Activated CD8-positive, alpha-beta memory T cell treated with anti-CD3 and anti-CD28 coated beads, Interleukin-2, amount 50 U/mL, for 1 hour (primary cell): ENCODE measurements around the gene LDAH.

Experiments
- DNase-seq: peaks from one replicate; pipeline ENCODE4 v3.0.0-alpha.2; 2020; ENCODE audit errors: extremely low read depth

LDAH gene

DNA sequence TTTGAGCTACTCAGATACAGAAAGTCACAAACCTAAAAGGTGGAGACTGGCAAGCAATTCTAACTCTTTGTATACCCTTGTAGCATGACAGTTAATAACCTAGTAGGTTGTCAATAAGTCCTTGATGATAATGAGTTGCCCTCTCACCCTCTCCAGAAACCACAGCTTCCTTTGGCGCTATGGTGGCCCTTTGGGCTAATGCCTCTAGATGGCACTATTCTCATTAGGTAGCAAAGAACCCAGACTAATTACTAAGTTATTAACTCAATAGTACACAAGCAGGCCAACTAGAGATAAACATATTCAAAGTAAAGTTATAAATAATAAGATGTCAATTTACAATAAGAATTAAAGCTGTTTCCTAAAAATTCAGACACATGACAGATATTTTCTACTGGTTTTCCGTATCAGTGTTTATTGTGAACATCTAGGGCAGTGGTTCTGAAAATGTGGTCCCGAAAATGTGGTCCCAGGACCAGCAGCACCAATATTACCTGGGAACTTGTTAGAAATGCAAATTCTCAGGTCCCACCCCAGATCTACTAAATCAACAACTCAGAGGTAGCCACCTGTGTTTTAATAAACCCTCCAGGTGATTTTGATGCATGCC is 41.1 kb downstream of the LDAH start:
- no peak for DNase-seq

DNA sequence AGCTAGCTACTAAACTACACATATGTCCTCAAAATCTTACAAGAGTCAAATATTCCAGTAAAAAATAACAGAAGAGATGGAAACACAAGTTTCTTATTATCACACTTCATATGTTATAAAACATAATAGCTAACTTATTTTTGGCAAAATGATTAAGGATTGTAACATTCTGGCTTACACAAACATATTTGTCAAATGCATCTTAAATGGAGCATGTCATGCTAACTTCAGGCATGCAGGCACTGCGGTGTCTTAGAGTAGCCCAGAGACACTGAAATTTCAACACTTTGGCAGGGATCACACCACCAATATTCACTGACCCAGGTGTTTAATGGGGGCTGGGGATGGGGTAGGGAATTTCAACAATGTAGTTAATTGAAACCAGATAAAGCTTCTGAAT is 51.6 kb downstream of the LDAH start:
- DNase-seq = no peak

DNA sequence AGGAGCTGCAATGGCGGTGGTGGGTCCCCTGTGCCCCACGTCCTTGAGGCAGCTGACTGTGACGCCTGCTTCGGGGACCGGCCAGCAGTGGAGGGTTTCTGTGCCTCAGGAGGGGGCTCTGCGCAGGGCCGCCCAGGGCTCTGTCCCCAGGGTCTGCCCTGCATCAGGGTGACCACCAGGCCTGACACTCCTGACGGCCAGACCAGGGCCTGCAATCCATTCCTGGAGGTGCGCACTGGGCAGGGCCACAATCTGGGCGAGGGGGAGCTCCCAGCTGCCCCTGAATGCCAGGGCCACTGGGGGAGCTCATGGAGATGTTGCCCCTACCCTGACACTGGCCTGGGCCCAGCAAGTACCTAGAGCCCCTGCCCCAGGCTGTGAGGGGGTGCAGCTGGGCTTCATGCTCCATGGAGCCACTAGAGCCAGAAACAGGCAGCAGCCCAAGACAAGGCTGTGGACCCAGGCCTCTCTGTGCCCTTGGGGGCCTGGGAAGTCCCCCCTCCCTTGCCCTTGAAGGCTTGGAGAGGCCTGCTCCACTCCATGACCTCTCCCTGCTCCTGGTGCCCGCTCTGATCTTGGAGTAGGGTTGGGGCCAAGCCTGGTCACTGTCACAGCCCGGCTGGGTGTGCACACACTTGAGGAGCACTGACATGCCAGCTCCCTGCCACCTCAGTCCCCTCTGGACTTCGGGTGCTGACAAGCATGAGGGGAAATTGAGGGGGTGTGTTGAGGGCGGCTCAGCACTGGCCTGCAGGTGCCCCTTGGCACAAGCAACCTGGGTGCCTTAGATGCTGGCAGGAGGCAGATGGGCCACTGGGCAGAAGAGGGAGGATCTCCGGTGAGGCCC is 55.9 kb downstream of the LDAH start:
- DNase-seq = no peak

DNA sequence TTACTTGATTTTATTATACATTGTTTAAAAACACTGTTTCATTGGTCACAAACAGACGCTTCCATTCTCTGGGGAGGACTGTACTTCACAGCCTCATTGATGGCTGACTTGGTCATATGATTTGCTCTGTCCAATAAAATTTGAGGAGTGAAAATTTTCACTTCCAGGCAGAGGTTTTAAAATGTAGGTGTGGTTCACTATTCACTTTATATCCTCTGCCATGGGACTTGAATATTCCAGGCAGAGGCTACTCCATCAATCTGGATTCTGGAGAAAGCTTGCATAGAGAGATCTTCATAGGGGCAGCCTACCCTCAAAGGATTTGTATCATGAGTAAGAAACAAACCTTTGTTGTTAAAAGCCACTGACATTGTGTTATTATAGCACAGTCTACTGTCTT is 56.7 kb downstream of the LDAH start:
- no peak for DNase-seq

DNA sequence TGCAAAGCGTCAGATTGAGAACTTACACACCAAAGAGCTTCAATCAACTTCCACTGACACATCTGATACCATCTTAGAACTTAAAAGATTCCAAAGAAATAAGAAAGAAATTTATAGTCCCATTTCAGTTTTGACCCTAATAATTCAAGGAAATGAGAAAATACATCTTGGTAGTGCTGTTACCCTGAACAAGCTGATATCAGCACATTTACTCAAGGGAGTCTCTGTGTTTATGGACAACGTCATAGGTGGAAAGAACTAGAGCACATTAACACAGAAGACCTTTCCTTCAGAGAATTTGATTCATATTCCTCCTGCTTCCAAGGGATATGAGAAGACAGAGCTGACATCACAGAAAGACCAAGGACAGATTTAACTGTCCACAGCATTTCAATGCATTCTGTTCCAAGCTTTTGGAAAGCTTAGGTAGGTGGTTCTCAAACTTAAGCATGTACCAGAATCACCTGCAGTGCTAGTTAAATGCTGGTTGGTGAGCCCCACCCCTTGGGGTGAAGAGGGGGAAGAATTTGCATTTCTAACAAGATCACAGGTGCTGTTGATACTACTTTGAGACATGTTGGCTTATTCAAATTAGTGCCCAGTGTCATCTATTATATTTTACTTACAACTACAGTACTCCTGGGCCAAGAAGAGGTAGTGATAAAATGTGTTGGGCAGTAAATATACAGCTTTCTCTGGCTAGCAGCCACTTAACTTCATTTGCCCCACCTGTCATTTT is 59.8 kb downstream of the LDAH start:
- no peak for DNase-seq

DNA sequence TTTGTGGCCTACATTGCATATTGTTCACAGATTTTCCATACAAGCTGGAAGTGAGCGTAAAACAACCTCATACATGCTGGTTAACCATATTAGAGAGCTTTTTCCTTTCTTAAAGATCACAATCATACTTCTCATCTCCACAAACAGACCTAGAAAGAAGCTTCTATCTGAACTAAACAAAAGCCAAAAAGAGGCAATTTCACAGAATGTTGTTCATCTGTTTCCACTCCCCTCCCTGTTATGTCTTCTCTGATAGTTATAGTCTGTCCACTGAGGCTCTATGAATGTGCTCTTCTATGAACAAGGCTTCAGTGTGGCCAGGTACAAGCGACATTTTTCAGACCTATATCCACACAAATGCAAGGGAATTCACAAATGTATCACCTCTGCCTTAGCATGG is 63.4 kb downstream of the LDAH start:
- DNase-seq = no peak

DNA sequence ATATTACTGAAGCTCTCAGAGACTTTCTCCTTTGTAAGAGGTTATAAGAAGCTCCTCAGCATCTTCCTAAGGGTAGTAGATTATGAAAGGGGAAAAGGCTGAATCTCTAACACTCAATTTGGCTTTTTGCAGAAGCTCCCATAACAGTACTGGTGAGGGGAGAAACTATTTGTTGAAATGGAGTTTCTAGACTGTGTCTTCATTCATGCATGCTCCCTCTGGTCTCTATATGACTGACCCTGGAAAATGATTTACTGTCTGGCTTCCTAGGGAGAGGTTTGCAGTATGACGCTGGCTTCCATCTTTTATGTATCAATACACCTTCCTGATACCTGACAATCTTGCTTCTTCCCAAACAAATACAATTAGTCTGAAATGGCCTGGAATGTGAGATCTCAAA is 63.9 kb downstream of the LDAH start:
- DNase-seq = no peak

DNA sequence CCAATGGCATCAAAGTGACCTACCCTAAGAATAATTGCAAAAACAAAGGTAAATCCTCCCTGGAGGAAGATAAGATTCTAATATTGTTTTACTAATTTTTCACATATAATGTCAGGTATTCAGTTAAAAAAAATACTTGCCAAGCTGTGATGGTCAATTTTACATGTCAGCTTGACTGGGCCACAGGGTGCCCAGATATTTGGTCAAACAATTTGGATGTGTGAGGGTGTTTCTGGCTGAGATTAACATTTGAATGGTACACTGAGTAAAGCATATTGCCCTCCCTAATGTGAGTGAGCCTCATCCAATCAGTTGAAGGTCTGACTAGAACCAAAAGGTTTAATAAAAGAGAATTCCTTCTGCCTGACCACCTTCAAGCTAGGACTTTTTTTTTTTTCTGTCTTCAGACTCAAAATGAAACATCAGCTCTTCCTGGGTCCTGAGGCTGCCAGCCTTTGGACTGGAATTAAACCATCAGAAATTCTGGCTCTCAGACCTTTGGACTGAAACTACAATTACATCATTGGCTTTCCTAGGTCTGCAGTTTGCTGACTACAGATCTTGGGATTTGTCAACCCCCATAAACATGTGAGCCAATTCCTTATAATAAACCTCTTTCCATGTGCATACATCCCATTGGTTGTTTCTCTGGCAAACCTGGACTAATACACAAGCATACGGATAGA is 65.4 kb downstream of the LDAH start:
- DNase-seq = no peak

DNA sequence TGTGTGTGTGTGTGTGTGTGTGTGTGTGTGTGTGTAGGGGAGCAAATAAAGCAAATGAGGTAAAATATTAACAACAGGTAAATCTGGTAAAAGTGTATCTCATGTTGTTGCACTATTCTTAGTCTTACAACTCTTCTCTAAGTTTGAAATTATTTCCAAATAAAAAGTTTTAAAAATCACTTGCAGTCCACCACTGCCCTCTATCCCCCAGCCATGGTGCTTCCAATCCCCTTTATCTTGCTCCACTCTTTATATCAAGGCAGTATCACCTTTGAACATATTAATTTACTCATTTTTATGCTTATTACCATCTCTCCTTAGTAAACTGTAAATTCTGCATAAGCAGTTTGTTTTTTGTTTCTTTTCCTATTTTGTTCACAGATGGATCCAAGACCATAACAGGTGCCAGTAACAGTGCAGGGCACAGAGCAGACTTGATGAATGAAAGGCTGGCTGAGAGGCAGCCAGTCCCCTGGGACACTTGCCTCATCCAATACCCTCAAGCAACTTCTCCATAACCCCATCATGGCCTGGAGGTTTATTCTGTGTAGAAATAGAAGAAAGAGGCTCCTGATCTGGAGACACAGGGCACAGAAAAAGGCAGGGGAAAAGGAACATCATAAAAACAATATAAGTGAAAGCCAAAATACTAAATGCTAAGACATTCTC is 67.6 kb downstream of the LDAH start:
- no peak for DNase-seq

DNA sequence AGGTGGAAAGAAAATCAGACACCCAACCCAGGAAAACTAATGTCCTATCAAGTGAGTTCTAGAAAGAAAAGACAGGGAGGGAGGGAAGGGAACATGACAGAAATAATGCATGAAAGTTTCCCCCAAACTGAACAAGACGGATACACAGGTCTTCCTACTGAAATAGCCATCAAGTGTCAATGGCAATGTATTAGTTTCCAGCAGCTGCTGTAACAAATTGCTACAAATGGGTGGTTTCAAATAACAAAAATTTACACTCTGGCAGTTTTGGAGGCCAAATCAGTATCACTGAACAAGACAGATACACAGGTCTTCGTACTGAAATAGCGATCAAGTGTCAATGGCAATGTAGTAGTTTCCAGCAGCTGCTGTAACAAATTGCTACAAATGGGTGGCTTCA is 70.6 kb downstream of the LDAH start:
- DNase-seq = no peak

DNA sequence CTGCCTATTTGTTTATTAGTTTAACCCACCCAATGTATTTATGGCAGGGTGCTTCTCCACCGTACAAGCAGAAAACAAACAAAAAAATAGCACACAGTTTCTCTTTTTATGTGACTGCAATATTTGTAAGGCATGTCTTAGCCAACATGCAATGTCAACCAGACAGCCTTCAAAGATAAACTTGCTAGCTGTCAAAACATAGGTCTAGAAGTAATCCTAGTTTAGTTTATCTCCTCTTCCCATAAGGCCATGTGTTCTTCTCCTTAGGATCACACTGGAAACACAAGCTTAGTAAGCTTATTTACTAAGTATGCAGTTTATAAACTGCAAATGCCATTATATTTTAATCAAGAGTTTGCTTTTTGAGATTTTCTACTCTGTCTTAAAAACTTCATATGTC is 75.6 kb downstream of the LDAH start:
- DNase-seq = no peak

DNA sequence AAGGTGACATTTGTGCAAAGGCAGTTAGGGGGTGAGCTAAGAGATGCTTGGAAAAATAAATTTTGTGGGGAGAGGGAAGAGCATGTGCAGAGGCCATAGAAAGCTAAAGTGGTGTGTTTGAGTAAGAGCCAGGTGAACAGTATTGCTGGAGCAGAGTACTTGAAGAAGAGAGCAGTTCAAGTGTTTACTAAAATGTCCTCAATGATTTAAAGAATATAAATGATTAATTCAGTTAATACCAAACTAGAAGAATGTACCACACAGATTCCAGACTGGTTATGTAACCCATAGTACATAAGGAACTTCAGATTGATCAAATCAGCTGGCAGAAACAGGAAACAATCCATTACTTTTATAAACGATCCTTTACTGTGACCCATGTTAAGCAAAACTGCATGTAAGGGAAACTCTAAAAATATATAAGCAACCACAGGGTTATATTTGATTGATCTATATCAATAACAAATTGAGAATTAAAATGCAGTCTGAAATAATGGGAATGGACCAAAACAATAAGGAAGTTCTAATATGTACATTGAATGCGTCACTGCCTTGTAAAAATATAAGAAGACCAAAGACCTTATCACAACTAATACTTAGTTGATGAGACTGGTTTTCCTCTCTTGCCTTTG is 76.9 kb downstream of the LDAH start:
- DNase-seq = no peak

DNA sequence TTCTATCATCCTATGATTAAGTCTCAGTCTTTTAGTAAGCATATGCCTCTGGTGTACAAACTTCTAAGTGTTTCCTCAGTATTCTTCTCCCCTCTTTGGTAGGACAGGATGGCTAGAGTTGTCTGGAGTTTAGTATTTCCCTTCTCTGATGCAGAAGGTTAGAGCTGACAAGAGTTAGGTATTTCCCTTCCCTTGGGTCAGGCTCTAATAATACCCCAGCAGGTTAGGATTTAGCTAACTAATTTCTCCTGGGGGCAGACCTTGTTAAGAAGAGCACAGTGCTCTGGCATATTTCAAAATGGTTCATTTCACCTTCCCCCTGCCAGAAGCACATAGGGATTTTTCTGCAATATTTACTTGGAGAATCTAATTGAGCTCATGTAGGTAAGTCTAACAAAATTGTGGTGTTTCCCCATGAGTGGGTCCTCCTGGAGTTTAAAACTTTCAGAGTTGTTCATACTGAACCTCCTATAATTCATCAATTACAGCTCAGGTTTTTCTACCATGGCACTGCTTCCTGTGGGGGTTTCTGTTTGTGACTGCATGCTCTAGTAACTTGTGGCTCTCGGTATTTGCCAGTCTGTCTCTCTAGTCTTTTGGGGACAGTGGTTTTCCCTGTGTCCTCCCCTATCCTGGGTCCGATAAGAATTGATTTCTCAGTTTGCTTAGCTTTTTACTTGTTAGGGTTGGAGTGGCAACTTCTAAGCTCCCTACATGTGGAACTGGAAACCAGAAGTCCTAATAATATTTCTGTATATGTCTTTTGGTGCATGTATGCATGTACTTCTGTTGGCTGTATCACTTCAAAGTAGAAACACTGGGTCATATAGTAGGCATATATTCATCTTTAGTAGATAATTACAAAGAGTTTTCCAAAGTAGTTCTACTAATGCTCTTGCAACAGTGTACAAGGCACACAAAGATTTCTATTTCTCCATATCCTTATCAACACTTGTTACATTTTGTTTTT is 78.2 kb downstream of the LDAH start:
- no peak for DNase-seq

DNA sequence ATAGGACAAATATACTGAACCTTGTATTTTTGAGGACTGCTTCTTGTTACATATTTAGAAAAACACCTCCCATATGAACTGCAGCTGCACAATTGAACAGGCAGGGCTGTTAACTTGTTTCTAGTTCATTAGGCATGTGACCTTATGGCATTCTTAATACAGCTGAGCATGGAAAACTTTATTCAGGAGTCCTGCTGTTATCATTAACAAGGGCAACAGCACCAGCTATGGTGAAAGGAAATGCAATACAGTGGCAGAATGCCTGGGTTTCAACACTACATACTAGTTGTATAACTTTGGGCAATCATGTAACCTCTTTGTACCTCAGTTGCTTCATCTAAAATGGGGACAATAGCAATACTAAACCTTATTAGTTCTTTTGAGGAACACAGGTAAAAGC is 84.1 kb downstream of the LDAH start:
- DNase-seq = no peak

DNA sequence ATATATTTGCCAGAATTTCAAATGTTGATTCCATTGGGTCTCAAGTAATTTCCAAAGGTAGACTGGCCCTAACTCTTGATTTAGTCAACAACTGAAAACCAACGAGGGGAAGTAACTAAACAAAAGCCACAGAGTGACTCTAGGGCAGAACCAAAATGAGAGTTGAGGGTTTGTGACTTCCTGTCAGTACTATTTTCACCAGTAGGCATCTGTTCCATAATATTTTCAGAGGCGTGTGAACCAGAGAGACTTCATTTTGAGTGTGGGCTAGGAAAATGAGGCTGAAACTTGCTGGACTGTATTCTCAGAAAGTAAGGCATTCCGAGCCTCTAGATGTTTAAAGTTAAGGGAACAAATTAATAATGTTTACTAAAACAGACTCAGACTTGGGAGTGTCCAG is 85.4 kb downstream of the LDAH start:
- DNase-seq = no peak

DNA sequence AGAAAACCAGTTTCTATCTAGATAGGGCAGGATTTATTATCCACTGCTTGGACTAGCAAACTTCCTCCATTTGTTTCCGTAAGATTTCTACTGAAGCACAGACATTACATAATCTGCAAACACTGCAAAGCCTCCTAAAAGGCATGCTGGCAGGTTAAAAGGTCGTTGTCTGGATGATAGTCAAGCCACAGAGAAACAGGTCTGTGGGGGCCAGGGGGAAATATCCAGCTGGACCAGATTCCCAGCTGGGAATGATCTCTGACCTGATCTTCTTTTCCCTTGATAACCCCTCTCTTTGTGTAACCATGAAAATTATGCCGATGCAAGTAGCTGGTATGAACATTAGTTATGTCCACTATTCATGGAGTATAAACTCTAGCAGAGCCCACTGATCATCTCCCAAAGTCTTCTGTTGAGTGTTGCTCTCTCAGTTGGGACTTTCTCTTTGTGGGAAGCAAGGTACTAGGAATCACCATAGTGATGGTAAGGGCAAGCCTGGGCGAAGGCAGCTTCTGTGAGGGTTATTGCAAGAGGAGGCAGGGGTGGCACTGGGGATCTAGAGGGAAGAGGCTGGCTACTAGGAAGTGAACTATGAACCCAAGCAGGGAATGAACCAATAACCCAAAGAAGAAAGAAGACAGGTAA is 94.7 kb downstream of the LDAH start:
- DNase-seq = no peak

DNA sequence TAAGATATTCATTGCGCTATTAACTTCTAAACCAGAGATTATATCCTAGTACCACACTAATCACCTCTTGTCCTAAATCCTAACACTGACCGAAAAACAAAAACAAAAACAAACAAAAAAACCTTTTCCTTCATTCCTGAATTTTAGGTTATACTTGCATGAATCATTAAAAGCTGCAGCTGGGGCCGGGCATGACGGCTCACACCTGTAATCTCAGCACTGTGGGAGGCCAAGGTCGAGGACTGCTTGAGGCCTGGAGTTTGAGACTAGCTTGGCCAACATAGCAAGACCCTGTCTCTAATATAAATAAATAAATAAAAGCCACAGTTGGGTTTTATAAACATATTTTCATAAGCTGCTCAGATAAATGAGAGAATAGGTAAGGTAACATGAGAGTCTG is 96.0 kb downstream of the LDAH start:
- no peak for DNase-seq

DNA sequence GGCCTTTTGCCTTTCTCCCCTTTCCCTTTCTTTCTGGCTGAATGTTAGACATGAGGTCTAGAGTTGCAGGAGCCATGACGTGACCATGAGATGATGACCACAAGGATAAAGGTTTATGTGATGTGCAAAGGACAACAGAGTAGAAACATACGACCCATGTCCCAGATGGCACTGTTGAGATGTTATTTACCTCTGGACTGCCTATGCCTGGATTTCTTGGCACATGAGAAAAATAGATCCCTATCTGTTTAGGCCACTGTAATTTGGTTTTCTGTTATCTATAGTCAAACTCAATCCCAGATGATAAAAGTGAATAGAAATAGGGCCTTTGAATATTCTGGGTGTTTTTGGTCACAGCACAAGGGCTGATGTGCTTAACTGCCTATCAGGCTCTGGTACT is 97.1 kb downstream of the LDAH start:
- DNase-seq = no peak

DNA sequence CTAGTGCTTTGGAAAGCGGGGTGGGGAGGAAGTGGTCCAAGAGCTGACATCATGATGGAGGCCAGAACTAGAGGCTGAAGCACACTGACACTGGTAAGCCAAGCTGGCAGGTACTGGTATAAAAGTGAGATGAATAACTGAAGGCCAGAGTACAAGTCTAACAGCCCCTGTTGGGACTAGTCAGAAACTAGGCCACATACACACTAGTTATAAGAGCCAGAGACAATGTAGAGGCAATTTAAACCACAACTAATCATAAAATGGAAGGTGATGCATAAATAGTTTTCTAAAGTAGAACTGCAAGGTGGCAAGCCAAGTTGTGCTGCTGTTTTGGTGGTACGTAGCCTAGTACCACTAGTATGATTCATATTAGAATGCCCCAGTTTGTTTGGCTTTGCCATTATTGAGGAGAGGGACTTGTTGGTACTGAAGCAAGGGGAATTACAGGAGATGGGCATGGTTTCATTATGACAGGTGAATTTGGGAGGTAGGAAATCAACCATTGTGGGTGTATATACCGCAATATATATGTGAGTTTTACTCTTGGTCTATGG is 98.3 kb downstream of the LDAH start:
- no peak for DNase-seq
